Endothelial cell of umbilical vein (primary cell): ENCODE measurements around the gene AGBL3. TPM values are rescaled to one million over a fixed set of nuclear protein-coding genes. Genes with fewer than 3 reads are reported as not detected.

Experiments
- BruUV-seq: library from RNA; stranded (reverse); fragments of 400-500 nt; replicated peaks from 2 replicates; lab custom pipeline; 2021; lab: Mats Ljungman, UMichigan
- CTCF ChIA-PET: fragments of 300-600, 350-600 bp; sonication (Branson Sonifier 250); formaldehyde crosslinking; loops from one replicate; lab custom pipeline; 2021; ENCODE audit warnings: antibody characterized with exemption, inconsistent platforms; lab: Charles Lee
- POLR2A ChIA-PET: fragments of 300-600, 350-600 bp; sonication (Branson Sonifier 250); formaldehyde crosslinking; loops from one replicate; lab custom pipeline; 2021; ENCODE audit warnings: antibody characterized with exemption, inconsistent platforms; lab: Charles Lee
- DNase-seq: peaks from one replicate; pipeline ENCODE4 v3.0.0-alpha.2; 2011; ENCODE audit warnings: low read depth, low spot score
- FAIRE-seq: peaks from 2 replicates; lab custom pipeline; 2011; peaks lifted over from hg19 to GRCh38; lab: Jason Lieb, UNC
- H2AFZ ChIP-seq: 2 replicates; pipeline ENCODE4 v1.6.0; 2012; ENCODE audit warnings: low read depth, low read length, control low read depth, inconsistent platforms
- H3K27ac ChIP-seq: 2 replicates; pipeline ENCODE4 v1.5.1; 2011; ENCODE audit warnings: low read depth, mild to moderate bottlenecking, control low read depth, low read length, moderate library complexity; ENCODE audit not compliant: insufficient read depth
- H3K27me3 ChIP-seq, 2 experiments: 2 replicates each; pipeline versions ENCODE4 v1.6.0 to v1.6.1; 2011; ENCODE audit warnings: low read length in 2 of 2, mixed read lengths in 1 of 2; ENCODE audit not compliant: control insufficient read depth in 2 of 2, insufficient read depth in 2 of 2
- H3K36me3 ChIP-seq, 2 experiments: 2 replicates in 1 of 2; 3 replicates in 1 of 2; pipeline ENCODE4 v1.5.1; 2011; ENCODE audit warnings: low read length in 2 of 2, mild to moderate bottlenecking in 1 of 2, moderate library complexity in 1 of 2; ENCODE audit not compliant: control insufficient read depth in 2 of 2, insufficient read depth in 2 of 2; ENCODE audit errors: extremely low read depth in 1 of 2
- H3K4me1 ChIP-seq: 3 replicates; pipeline ENCODE4 v1.5.1; 2011; ENCODE audit warnings: mild to moderate bottlenecking, low read length; ENCODE audit not compliant: control insufficient read depth, insufficient read depth; ENCODE audit errors: extremely low read depth
- H3K4me2 ChIP-seq: 2 replicates; pipeline ENCODE4 v1.6.1; 2011; ENCODE audit warnings: low read length, control low read depth, mixed read lengths; ENCODE audit not compliant: insufficient read depth
- H3K4me3 ChIP-seq, 3 experiments: fragments of 200-600 bp in 1 of 3; sonication (generic), shearing (Covaris generic) in 1 of 3; replicated peaks in 1 of 3; 2 replicates each; pipeline ENCODE4 v1.5.1; 2011 to 2016; ENCODE audit warnings: control low read depth in 3 of 3, low read length in 3 of 3, mild to moderate bottlenecking in 2 of 3, inconsistent platforms in 1 of 3, low read depth in 1 of 3, moderate library complexity in 1 of 3; ENCODE audit not compliant: insufficient read depth in 1 of 3
- H3K79me2 ChIP-seq: 2 replicates; pipeline ENCODE4 v1.6.0; 2012; ENCODE audit warnings: low read length, inconsistent platforms; ENCODE audit not compliant: control insufficient read depth, insufficient read depth
- H3K9ac ChIP-seq: replicated peaks from 2 replicates; pipeline ENCODE3; 2011; ENCODE audit warnings: low read length, control low read depth; ENCODE audit not compliant: insufficient read depth; ENCODE audit errors: extremely low read depth
- H3K9me1 ChIP-seq: replicated peaks from 3 replicates; pipeline ENCODE4 v1.6.0; 2011; ENCODE audit warnings: mild to moderate bottlenecking, low read length; ENCODE audit not compliant: control insufficient read depth, insufficient read depth; ENCODE audit errors: extremely low read depth
- H3K9me3 ChIP-seq: replicated peaks from 2 replicates; pipeline ENCODE4 v1.5.1; 2012; ENCODE audit warnings: low read length, inconsistent platforms; ENCODE audit not compliant: control insufficient read depth, insufficient read depth
- H4K20me1 ChIP-seq: replicated peaks from 2 replicates; pipeline ENCODE3; 2011; ENCODE audit warnings: mild to moderate bottlenecking, low read length; ENCODE audit not compliant: control insufficient read depth, insufficient read depth; ENCODE audit errors: extremely low read depth
- CTCF ChIP-seq, 2 donors: IDR thresholded peaks; 1 replicate in 1 of 2; 2 replicates in 1 of 2; pipeline ENCODE4 v1.5.1; 2011; ENCODE audit warnings: low read length in 2 of 2, mild to moderate bottlenecking in 2 of 2, moderate library complexity in 2 of 2, control low read depth in 1 of 2, inconsistent platforms in 1 of 2, low read depth in 1 of 2; ENCODE audit not compliant: insufficient read depth in 1 of 2; ENCODE audit errors: extremely low read depth in 1 of 2
- EZH2 ChIP-seq: IDR thresholded peaks from 2 replicates; pipeline ENCODE4 v1.6.1; 2012; ENCODE audit warnings: borderline replicate concordance, low read depth, mild to moderate bottlenecking, moderate library complexity, low read length, inconsistent platforms; ENCODE audit not compliant: severe bottlenecking
- FOS ChIP-seq: IDR thresholded peaks from 2 replicates; pipeline ENCODE4 v1.6.1; 2011; ENCODE audit warnings: mild to moderate bottlenecking, low read length, moderate library complexity, borderline replicate concordance; ENCODE audit not compliant: insufficient read depth
- GATA2 ChIP-seq: IDR thresholded peaks from 2 replicates; pipeline ENCODE4 v1.7.0; 2011; ENCODE audit warnings: low read depth, mild to moderate bottlenecking, moderate library complexity, mixed read lengths, low read length; ENCODE audit not compliant: insufficient read length, insufficient read depth
- JUN ChIP-seq: IDR thresholded peaks from 2 replicates; pipeline ENCODE4 v1.6.1; 2011; ENCODE audit warnings: borderline replicate concordance, low read depth; ENCODE audit not compliant: insufficient read length, insufficient read depth
- MAX ChIP-seq: IDR thresholded peaks from 2 replicates; pipeline ENCODE4 v1.6.1; 2011; ENCODE audit not compliant: insufficient read depth, insufficient read length
- MYC ChIP-seq: IDR thresholded peaks from one replicate; pipeline ENCODE4 v1.6.1; 2011; ENCODE audit warnings: mild to moderate bottlenecking, low read depth, low read length
- POLR2A ChIP-seq: IDR thresholded peaks from 2 replicates; pipeline ENCODE4 v1.6.1; 2012; ENCODE audit warnings: low read depth, mild to moderate bottlenecking, control low read depth, low read length
- POLR2AphosphoS5 ChIP-seq: IDR thresholded peaks from 2 replicates; pipeline ENCODE4 v1.6.1; 2012; ENCODE audit warnings: low read depth, mild to moderate bottlenecking, control low read depth, low read length, moderate library complexity; ENCODE audit not compliant: insufficient read depth
- dilution Hi-C: fragments of 300-500 bp; cut with MboI; formaldehyde crosslinking; loops from one replicate; pipeline ENCODE4 v1.15.0; 2019; ENCODE audit warnings: low sequenced_read_pairs; ENCODE audit not compliant: extremely low pct_ligation_motif_present
- intact Hi-C: fragments of 100-400 bp; cut with micrococcal nuclease; formaldehyde crosslinking; loops from one replicate; pipeline ENCODE4 v1.10.0; 2022
- polyA plus RNA-seq, 4 experiments: library from polyadenylated mRNA; depleted of rRNA in 3 of 4; stranded (reverse) in 3 of 4; unstranded in 1 of 4; fragments of >200 nt; gene quantifications; 2 replicates each; pipeline versions ENCODE4 v1.2.1 to v1.2.3, GENCODE V29; 2011 to 2012; ENCODE audit warnings: missing spikeins in 1 of 4
- total RNA-seq: library from RNA; stranded (reverse); gene quantifications from 2 replicates; pipeline ENCODE4 v1.2.3, GENCODE V29; 2021

Gene AGBL3
- total and polyA plus RNA-seq, 2 donors (not counting 3 experiments of a cell fraction or from before 2014, with no cell fraction given), result 0.97 to 3.2 TPM

DNA sequence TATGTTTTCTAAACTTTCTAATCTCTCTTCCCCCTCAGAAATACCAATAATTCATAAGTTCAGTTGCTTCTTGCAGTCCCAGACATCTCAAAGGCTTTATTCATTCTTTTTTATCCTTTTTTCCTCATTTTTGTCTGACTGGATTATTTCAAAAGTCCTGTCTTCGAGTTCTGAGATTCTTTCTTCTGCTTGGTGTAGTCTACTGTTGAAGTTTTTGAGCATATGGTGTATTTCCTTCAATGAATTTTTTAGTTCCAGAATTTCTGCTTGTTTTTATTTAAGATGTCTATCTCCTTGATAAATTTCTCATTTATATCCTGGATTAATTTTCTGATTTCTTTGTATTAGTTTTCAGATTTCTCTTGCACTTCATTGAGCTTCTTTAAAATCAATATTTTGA is 170.0 kb downstream of the AGBL3 start:
- intact Hi-C loops, result no loop called here
- dilution Hi-C loops, result no loop called here
- no peaks in the 10 kb centered on the region for H3K27me3 ChIP-seq
- DNase-seq (no peak), FAIRE-seq (no peak)
- CTCF ChIA-PET, result interaction anchor here (1.3 kb wide), 1 partner anchor 14 kb away, joined by 3 read pairs; no protein-coding TSS in a partner anchor
- H3K4me2 ChIP-seq, result no peak overlapping the region
- H4K20me1 ChIP-seq, result no peaks in the 10 kb centered on the region
- no peak overlapping the region for H3K4me3 ChIP-seq
- no peak for TF ChIP-seq JUN
- TF ChIP-seq EZH2, result no peak
- TF ChIP-seq GATA2, result no peak
- no peak for TF ChIP-seq FOS
- TF ChIP-seq POLR2AphosphoS5, result no peak
- no peak for TF ChIP-seq POLR2A
- TF ChIP-seq MAX, result no peak
- no peak for TF ChIP-seq MYC
- no peak for TF ChIP-seq CTCF (IDR thresholded peaks at IDR 0.05; ENCODE audit: extremely low read depth in 1 of 2, insufficient read depth in 1 of 2, low read depth in 1 of 2, low read length in 2 of 2)
- no peaks in the 10 kb centered on the region for H3K9me1 ChIP-seq
- no peaks in the 10 kb centered on the region for H3K36me3 ChIP-seq
- peaks cover 32% of the 10 kb centered on the region for H3K4me1 ChIP-seq
- H3K9me3 ChIP-seq, result no peaks in the 10 kb centered on the region
- no peaks in the 10 kb centered on the region for H3K79me2 ChIP-seq
- no peak overlapping the region for H3K9ac ChIP-seq
- H2AFZ ChIP-seq, result no peak overlapping the region
- POLR2A ChIA-PET, result no interaction called here
- no TSS peak for BruUV-seq
- H3K27ac ChIP-seq, result no peak overlapping the region
